Parathyroid adenoma (tissue), 2 donors: ENCODE results near the gene PNPLA1.

Experiments
- H2AFZ ChIP-seq: fragments of 300-600 bp; sonication (generic); one replicate; pipeline ENCODE4 v1.7.0; 2017; ENCODE audit warnings: antibody characterized with exemption, mild to moderate bottlenecking
- H3K27ac ChIP-seq: fragments of 300-600 bp; sonication (generic); one replicate; pipeline ENCODE4 v1.7.0; 2017
- H3K27me3 ChIP-seq: fragments of 300-600 bp; sonication (generic); one replicate; pipeline ENCODE4 v1.7.0; 2017; ENCODE audit warnings: low read length; ENCODE audit not compliant: control insufficient read depth, insufficient read depth
- H3K36me3 ChIP-seq: fragments of 300-600 bp; sonication (generic); one replicate; pipeline ENCODE4 v1.7.0; 2017; ENCODE audit warnings: low read length; ENCODE audit not compliant: control insufficient read depth, insufficient read depth
- H3K4me1 ChIP-seq: fragments of 300-600 bp; sonication (generic); one replicate; pipeline ENCODE4 v1.7.0; 2017; ENCODE audit warnings: control low read depth
- H3K4me2 ChIP-seq: fragments of 300-600 bp; sonication (generic); one replicate; pipeline ENCODE4 v1.7.0; 2017; ENCODE audit warnings: low read length
- H3K4me3 ChIP-seq: fragments of 300-600 bp; sonication (generic); one replicate; pipeline ENCODE4 v1.7.0; 2017; ENCODE audit warnings: low read depth, low read length
- H3K79me2 ChIP-seq: fragments of 300-600 bp; sonication (generic); one replicate; pipeline ENCODE4 v1.7.0; 2017; ENCODE audit warnings: control low read depth
- H3K9ac ChIP-seq: fragments of 300-600 bp; sonication (generic); one replicate; pipeline ENCODE4 v1.7.0; 2017; ENCODE audit warnings: mild to moderate bottlenecking
- H3K9me3 ChIP-seq: fragments of 300-600 bp; sonication (generic); one replicate; pipeline ENCODE4 v1.7.0; 2017; ENCODE audit warnings: low read length; ENCODE audit not compliant: control insufficient read depth
- TF ChIP-seq, protein P1 (sequence below): fragments of 300-600 bp; sonication (generic); IDR thresholded peaks from one replicate; pipeline ENCODE4 v1.7.0; 2017; ENCODE audit warnings: antibody characterized with exemption, mild to moderate bottlenecking
- donor health status: primary hyperparathyroidism.

The PNPLA1 gene

DNA sequence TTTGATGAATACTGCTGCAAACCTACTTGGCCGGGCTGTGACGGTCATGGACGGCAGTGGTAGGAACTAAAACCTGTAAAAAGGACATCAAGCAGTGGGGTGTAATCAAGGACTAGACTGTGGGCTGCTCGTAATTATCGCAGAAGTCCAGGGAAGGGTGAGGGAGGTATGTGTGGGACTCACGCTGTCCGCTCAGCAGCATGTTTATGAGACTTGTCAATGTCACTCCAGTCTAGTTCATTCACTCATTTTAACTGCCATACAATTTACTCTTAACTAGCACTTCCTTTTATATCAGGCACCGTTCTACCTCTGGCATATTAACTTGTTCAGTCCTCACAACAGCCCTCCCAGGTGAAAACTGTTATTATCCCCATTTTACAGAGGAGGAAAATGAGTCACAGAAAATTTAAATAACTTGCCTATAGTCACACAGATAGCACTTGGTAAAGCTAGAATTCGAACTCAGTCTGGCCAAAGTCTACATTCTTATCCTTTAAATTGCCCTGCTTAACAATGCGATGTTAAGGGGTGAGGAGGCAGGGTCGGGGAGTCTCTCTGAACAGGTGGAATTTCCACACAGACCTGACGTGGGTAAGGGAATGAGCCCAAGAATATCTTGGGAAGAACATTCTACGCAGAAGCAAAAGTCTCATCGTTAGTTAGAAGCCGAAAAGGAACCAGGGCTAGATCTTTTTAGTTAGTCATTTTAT, 4.1 kb downstream of the PNPLA1 start:
- H3K27ac ChIP-seq: no peak overlapping the region
- H3K4me1 ChIP-seq: no peaks in the 10 kb centered on the region
- no peaks in the 10 kb centered on the region for H3K27me3 ChIP-seq
- no peaks in the 10 kb centered on the region for H3K9me3 ChIP-seq
- no peaks in the 10 kb centered on the region for H3K36me3 ChIP-seq
- no peak overlapping the region for H3K4me2 ChIP-seq
- no peak overlapping the region for H2AFZ ChIP-seq
- TF ChIP-seq, protein P1, sequence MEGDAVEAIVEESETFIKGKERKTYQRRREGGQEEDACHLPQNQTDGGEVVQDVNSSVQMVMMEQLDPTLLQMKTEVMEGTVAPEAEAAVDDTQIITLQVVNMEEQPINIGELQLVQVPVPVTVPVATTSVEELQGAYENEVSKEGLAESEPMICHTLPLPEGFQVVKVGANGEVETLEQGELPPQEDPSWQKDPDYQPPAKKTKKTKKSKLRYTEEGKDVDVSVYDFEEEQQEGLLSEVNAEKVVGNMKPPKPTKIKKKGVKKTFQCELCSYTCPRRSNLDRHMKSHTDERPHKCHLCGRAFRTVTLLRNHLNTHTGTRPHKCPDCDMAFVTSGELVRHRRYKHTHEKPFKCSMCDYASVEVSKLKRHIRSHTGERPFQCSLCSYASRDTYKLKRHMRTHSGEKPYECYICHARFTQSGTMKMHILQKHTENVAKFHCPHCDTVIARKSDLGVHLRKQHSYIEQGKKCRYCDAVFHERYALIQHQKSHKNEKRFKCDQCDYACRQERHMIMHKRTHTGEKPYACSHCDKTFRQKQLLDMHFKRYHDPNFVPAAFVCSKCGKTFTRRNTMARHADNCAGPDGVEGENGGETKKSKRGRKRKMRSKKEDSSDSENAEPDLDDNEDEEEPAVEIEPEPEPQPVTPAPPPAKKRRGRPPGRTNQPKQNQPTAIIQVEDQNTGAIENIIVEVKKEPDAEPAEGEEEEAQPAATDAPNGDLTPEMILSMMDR: no peak
- H3K4me3 ChIP-seq: no peak overlapping the region
- no peak overlapping the region for H3K9ac ChIP-seq
- H3K79me2 ChIP-seq: no peaks in the 10 kb centered on the region

GRCh38 chr6:36276581-36277536, 7.0 kb downstream of the PNPLA1 start:
- no peak overlapping the region for H3K9ac ChIP-seq
- no peak overlapping the region for H3K4me2 ChIP-seq

DNA sequence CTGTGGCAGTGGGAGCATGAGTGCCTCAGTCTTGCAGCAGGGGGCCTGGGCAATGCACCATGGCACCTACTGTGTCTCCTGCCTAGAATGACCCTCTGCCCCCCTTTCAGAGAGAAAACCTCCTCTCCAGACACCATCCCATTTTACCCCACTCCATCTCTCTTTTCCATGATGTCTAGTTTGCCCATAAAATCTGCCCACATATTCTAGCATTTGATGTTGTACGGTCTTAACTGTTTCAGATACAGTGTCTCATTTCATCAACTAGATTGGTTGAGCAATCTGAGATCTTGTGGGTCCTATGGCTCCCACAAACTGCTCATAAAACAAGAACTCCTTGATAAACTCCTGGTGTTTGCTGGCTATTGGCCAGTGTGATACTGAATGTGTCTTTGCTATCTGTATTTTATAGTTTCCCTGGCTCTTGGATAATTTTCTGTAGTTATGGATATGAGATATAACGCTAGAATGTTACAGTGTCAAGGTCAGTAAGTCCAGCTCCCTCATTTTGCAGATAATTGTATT, 8.1 kb downstream of the PNPLA1 start:
- TF ChIP-seq, protein P1: no peak
- Histone ChIP-seq H3K36me3 (no peaks in the 10 kb centered on the region), H3K4me2 (no peak overlapping the region), H3K79me2 (no peaks in the 10 kb centered on the region), H3K4me3 (no peak overlapping the region), H3K27ac (no peak overlapping the region), H3K4me1 (no peaks in the 10 kb centered on the region), H3K9me3 (no peaks in the 10 kb centered on the region), H2AFZ (no peak overlapping the region), H3K27me3 (no peaks in the 10 kb centered on the region), H3K9ac (no peak overlapping the region)

More at GRCh38 chr6:36276581-36277536, 7.0 kb downstream of the PNPLA1 start:
- TF ChIP-seq, protein P1: no peak
- H3K27ac ChIP-seq: no peak overlapping the region
- H3K27me3 ChIP-seq: no peaks in the 10 kb centered on the region
- H3K4me1 ChIP-seq: no peaks in the 10 kb centered on the region
- H3K4me3 ChIP-seq: no peak overlapping the region
- no peaks in the 10 kb centered on the region for H3K9me3 ChIP-seq
- H3K36me3 ChIP-seq: no peaks in the 10 kb centered on the region
- no peak overlapping the region for H2AFZ ChIP-seq
- no peaks in the 10 kb centered on the region for H3K79me2 ChIP-seq

GRCh38 chr6:36280467-36280866, 10.6 kb downstream of the PNPLA1 start:
- no peaks in the 10 kb centered on the region for H3K4me1 ChIP-seq
- H3K9ac ChIP-seq: no peak overlapping the region
- no peak overlapping the region for H3K4me3 ChIP-seq
- no peaks in the 10 kb centered on the region for H3K27me3 ChIP-seq
- no peak overlapping the region for H2AFZ ChIP-seq
- no peaks in the 10 kb centered on the region for H3K9me3 ChIP-seq
- TF ChIP-seq, protein P1: no peak
- no peak overlapping the region for H3K27ac ChIP-seq
- no peaks in the 10 kb centered on the region for H3K36me3 ChIP-seq
- no peaks in the 10 kb centered on the region for H3K79me2 ChIP-seq
- H3K4me2 ChIP-seq: no peak overlapping the region
